GM19397 (cell line): ENCODE results near the gene TAS2R60.
"Not testable (repeated sequence)": the region's sequence is repeated elsewhere in the genome, so short reads cannot be mapped to it uniquely, and the experiment has no call there.

Experiments
- ATAC-seq: cut with Tn5 transposase; IDR thresholded peaks from one replicate; pipeline ENCODE4 v1.9.1; 2021; ENCODE audit warnings: mild to moderate bottlenecking, moderate library complexity; ENCODE audit not compliant: unreplicated experiment

TAS2R60 gene

DNA sequence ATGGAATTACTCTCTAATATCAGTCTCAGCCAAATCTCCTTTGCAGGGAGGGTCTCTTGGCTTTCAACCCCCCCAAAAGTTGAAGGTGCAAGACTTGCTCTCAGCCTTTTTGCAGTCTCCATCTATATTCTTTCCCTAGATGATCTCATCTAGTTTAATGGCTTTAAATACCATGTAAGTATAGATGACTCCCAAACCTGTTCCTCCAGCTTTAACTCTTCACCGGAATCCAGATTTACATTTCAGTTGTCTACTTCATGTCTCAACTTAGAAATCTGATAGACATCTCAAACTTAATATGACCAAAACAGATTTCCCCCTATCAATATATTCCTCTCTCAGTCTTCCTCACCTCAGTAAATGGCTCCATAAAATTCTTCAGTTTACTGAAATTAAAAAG, 24.5 kb downstream of the TAS2R60 start:
- no peak for ATAC-seq

DNA sequence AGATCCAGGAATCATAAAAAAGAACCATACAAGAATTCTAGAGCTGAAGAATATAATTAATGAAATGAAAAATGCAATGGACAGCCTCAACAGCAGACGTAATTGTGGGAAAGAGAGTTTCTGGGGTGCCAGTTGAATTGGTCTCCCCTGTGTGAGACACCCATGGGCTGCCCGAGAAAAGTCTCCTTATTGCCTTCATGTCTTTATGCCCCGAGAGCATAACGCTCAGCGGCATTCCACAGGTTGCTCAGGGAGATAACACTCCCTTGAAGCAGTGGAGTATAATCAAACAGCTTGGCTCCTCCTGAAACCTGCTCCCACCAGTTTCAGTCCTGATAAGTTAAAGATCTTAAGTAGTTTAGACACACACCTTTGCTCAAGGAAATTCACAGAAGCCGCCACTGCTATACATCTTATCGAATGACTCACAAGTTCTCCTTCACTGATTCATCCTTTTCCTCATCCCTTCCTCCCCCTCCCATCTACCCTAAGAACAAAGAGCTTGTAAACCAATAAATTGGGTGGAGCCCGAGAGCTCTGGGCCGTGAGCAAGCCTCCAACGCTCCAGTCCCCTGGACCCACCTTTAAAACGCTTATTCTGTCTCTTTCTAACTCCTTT, 28.9 kb downstream of the TAS2R60 start:
- ATAC-seq = not testable (repeated sequence)

DNA sequence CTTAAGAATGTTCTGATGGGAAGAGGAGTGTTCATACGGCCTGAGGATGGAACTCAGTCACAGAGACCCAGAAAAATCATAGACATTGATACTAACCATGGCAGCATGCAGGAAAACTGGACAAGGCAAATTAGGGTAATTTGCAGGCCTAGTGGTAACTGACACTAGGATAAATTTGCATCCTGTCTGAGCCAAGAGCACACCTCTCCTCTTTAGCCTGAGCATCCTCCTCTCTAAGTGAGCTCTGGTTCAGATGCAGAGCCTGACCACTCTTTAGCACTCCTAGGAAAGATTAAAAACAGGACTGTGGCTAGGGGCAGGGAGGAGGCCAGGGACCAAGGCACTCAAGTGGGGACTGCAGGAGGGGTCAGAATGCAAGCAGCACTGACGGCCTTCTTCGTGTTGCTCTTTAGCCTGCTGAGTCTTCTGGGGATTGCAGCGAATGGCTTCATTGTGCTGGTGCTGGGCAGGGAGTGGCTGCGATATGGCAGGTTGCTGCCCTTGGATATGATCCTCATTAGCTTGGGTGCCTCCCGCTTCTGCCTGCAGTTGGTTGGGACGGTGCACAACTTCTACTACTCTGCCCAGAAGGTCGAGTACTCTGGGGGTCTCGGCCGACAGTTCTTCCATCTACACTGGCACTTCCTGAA, 34.4 kb downstream of the TAS2R60 start, which contains the start of gene TAS2R41:
TSS of gene TAS2R41 (plus strand) at position 373 of the 650 bp plus-strand sequence. CDS start at position 373, 0 bp downstream.
- no peak for ATAC-seq

DNA sequence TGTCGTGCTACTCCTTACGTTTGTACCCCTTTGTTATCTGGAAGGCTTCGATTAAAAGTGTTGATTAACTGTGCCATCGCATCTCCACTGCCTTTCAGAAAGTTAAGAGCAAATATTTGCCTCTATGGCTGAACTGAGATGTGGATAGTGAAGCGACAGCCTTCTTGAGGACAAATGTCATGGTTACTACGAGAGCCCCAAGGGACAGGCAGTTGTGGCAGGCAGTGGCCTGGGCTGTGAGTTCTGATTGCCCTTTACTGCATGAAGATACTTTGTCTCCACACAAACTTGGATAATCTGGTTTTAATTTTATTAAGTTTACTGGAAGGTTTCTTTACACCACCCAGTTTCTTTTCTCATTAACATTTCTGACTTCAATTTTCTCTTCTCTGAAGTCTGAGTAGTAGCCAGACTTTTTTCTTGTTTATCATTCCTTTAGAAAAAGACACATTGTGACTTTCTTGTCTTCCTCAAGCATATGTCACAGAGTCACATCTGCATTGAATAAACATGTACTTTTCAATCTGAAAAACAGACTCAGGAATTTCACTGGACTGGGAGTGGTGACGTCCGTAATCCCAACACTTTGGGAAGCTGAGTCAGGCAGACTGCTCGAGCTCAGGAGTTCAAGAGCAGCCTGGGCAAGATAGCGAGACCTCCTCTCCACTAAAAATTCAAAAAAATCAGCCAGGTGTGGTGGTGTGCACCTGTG, 36.0 kb downstream of the TAS2R60 start:
- ATAC-seq = no peak

DNA sequence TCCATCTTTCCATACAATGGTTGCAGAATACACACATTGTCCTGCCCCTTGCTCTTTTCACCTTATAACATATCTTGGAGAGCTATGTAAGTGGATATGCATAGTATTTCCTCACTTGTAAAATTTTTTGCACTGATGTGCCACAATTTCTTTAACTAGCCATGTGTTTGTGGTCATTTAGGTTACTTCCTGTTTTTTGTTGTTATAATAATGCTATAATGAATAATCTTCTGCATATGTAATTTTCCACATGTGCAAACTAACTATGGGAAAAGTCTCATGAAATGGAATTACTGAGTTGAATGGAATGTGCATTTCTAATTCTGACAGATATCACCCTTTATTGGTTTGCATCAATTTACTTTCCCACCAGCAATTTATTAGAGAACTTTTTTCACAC, 37.2 kb downstream of the TAS2R60 start:
- no peak for ATAC-seq

GRCh38 chr7:143484119-143484518, 40.9 kb downstream of the TAS2R60 start:
- ATAC-seq = no peak

DNA sequence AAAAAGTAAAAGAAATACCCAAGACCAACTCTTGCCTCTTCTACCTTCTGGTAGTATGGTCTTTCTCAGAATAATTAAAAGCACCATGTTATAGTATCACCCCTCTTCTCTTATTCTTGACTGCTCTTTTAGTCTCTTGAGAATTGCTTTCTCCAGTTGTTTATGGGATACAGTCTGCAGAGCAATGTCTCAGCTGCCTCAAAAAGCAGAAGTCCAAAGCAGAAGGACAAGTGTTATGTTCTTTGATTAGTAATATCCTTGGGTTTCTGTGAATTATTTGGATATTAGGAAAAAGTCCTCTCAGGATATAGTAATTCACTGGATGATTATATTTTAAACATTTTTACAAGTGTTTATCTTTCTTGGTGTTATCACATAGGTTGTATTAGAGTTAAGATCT, 41.8 kb downstream of the TAS2R60 start:
- ATAC-seq = no peak

GRCh38 chr7:143485500-143485899, 42.2 kb downstream of the TAS2R60 start:
- ATAC-seq = no peak

DNA sequence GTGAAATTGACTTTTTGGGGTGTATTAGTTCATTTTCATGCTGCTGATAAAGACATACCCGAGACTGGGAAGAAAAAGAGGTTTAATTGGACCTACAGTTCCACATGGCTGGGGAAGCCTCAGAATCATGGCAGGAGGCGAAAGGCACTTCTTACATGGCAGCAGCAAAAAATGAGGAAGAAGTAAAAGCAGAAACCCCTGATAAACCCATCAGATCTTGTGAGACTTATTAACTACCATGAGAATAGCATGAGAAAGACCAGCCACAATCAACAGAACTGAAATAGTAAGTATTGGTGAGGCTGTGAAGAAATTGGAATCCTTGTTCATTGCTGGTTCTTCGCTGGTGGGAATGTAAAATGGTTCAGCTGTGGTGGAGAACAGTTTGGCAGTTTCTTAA, 43.0 kb downstream of the TAS2R60 start:
- ATAC-seq = not testable (repeated sequence)

DNA sequence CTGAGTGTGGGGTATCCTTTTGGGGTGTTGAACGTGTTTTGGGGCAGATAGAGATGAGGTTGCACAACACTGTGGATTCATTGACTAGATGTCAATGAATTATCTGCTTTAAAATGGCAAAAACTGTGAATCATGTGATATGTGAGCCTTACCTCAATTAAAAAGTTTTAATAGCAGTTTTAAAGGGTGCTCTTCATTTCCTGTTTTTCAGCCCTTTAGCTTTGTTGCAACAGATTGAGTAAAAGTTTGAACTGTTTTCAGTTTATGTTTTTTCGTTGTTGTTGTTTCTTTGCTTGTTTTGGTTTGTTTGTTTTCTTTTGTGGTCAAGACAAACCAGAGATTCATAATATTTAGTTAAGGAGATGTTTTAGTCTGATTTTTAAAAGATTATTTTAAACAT, 43.8 kb downstream of the TAS2R60 start:
- ATAC-seq = no peak

DNA sequence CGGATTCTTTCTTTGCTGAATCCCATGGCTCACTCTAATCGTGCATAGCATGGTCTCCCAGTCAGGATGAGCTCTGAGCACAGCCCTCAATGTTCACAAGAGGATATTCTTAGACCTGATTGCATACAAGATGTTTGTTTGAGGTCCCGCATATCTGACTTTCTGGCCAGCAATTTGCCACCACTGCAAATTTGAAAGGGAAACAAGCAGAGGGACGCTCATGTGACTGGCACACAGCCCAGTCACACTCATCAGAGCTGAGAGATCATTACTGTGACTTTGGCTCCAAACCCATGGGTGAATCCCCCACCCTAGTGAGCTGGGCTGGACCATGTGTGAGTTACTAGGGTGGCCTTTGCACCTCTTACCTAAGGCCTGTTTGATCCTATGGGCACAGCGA, 44.3 kb downstream of the TAS2R60 start:
- no peak for ATAC-seq

DNA sequence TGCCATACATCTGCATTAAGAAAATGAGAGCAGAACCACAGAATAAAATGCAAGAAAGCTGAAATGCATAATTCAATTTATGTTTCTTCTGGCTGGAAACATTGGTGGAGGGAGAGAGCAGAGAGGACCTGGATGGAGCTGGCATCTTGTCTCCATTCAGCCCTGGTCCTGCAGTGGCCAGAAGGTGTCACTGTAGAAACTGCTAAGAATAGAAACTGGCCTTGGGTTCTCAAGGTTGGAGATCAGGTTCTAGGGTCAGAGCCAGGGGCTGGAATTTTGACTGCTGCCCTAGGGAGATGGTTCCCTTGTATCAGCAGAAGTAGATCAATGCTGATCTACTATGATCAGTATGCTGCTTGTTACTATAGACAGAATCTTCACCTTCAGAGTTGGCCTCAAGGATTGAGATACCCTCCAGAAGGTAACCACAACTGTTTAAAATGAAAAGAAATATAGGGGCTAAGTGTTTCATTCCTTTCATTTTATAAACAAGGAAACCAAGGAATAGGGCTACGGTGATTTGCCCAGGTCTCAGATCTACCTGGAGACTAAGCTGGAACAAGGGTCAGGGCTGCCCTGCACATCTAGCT, 47.6 kb downstream of the TAS2R60 start:
- ATAC-seq = no peak

GRCh38 chr7:143492043-143492471, 48.8 kb downstream of the TAS2R60 start:
- ATAC-seq = no peak

DNA sequence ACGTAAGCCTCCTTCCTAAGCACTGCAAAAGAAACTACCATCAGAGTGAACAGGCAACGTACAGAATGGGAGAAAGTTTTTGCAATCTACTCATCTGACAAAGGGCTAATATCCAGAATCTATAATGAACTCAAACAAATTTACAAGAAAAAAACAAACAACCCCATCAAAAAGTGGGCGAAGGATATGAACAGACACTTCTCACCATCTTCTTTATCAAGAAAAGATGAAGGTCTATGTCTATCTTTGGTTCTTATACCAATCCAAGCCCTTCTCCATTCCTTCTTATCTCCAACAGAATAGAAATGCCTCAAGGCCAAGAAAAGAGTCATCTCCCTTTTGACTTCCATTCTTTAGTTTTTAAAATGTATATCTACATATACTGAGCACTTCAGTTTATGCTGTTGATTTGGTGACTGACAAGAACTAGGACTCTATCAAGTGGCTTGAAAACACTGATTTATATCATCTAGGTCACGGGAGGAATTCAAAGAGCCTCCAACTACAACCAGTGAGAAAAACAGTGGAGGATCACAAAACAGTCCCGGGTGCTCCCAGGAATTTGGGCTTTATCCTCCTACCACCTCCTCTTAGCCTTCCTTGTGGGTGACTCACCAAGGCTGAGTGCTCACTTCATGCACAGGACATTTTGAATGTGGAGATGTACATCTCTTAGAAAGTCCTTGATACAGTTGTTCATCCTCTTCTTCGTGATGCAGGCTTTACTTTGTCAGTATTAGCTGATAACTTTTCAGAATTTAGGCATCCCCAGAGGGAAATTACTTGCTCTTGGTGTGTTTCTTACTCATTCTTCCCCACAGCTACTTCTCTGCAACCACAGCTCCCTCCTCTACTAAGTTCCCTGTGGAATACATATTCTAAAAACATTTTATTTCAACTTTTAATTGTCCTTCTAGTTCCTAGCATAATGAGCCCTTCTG, 49.8 kb downstream of the TAS2R60 start:
- ATAC-seq = no peak

DNA sequence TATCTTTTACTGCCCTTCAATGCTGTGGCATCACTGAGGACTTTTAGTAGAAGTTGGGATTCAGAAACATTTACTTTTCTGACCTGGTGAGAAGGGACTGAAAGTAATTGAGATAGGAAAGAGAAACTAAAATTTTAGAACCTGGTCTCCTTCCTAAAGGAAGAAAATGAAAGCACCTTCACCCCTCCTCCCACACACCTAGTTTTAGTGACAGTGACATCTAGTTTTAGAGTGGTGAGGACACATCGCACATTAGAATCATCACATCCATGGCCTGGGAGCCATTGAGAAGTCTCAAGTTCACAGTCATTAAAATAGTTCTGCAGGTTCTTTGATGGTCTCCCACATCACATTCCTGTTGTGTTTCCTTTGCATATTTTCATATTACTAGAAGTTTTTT, 50.5 kb downstream of the TAS2R60 start:
- ATAC-seq = no peak
